Neural crest cell (in vitro differentiated cells): Measurements from ENCODE around the gene ZNF140. TPM values are rescaled to one million over a fixed set of nuclear protein-coding genes. Genes with fewer than 3 reads are reported as not detected.

Experiments
- DNase-seq: peaks from one replicate; pipeline ENCODE4 v3.0.0; 2021; ENCODE audit warnings: low read depth, mixed read lengths, low spot score
- H3K27ac Mint-ChIP-seq: one replicate; pipeline ENCODE4 v1.8.0; 2021; ENCODE audit warnings: mild to moderate bottlenecking, mixed read lengths; ENCODE audit not compliant: unreplicated experiment
- H3K27me3 Mint-ChIP-seq: 2 replicates; pipeline ENCODE4 v1.8.0; 2021; ENCODE audit warnings: low read depth, mild to moderate bottlenecking, mixed read lengths
- H3K36me3 Mint-ChIP-seq: 2 replicates; pipeline ENCODE4 v1.8.0; 2021; ENCODE audit warnings: low read depth, mild to moderate bottlenecking, mixed read lengths
- H3K4me1 Mint-ChIP-seq: 2 replicates; pipeline ENCODE4 v1.8.0; 2021; ENCODE audit warnings: mixed read lengths
- H3K4me3 Mint-ChIP-seq: one replicate; pipeline ENCODE4 v1.8.0; 2021; ENCODE audit warnings: mild to moderate bottlenecking, mixed read lengths
- H3K9me3 Mint-ChIP-seq: 2 replicates; pipeline ENCODE4 v1.8.0; 2021; ENCODE audit warnings: mixed read lengths
- CTCF ChIP-seq: fragments of 200-600 bp; sonication (generic); conservative IDR thresholded peaks from 2 replicates; pipeline ENCODE4 v1.5.0; 2021; ENCODE audit warnings: antibody characterized with exemption, mild to moderate bottlenecking
- total RNA-seq: library from RNA; stranded (reverse); gene quantifications from 2 replicates; pipeline ENCODE4 v1.2.1, GENCODE V29; 2021

The ZNF140 gene
- total RNA-seq, 1 donor from 2014 or later = 19.9 TPM

- Mint-ChIP-seq H3K4me3 (no peak overlapping the region), H3K36me3 (peaks cover 85% of the 10 kb centered on the region), H3K4me1 (no peaks in the 10 kb centered on the region), H3K27ac (no peak overlapping the region), H3K27me3 (no peaks in the 10 kb centered on the region), H3K9me3 (peaks cover 42% of the 10 kb centered on the region)
- DNase-seq = no peak
- no peak for TF ChIP-seq CTCF
Measured at GRCh38 chr12:133108150-133108549, 27.4 kb downstream of the ZNF140 start.

GRCh38 chr12:133120385-133121191 lies 39.9 kb downstream of the ZNF140 start:
- Mint-ChIP-seq H3K27ac (no peak overlapping the region), H3K9me3 (peaks cover 48% of the 10 kb centered on the region)
- no peak for DNase-seq

GRCh38 chr12:133124674-133125073 lies 44.0 kb downstream of the ZNF140 start:
- H3K9me3 Mint-ChIP-seq = peaks cover 37% of the 10 kb centered on the region
- peaks cover 2% of the 10 kb centered on the region for H3K27me3 Mint-ChIP-seq
- no peak for DNase-seq
- H3K27ac Mint-ChIP-seq = no peak overlapping the region
- H3K36me3 Mint-ChIP-seq = peaks cover 75% of the 10 kb centered on the region
- H3K4me1 Mint-ChIP-seq = peaks cover 3% of the 10 kb centered on the region
- no peak for TF ChIP-seq CTCF
- H3K4me3 Mint-ChIP-seq = peak overlapping the region; percentile 60

More at GRCh38 chr12:133120385-133121191, 39.9 kb downstream of the ZNF140 start:
- Mint-ChIP-seq H3K4me3 (no peak overlapping the region), H3K27me3 (no peaks in the 10 kb centered on the region), H3K4me1 (no peaks in the 10 kb centered on the region), H3K36me3 (peaks cover 83% of the 10 kb centered on the region)
- TF ChIP-seq CTCF = no peak

- H3K4me1 Mint-ChIP-seq = peaks cover 18% of the 10 kb centered on the region
- TF ChIP-seq CTCF = no peak
- no peak for DNase-seq
- H3K9me3 Mint-ChIP-seq = peaks cover 21% of the 10 kb centered on the region
- peak overlapping the region; percentile 95 for H3K27ac Mint-ChIP-seq
- H3K36me3 Mint-ChIP-seq = peaks cover 74% of the 10 kb centered on the region
- peaks cover 2% of the 10 kb centered on the region for H3K27me3 Mint-ChIP-seq
- peak overlapping the region; percentile 93 for H3K4me3 Mint-ChIP-seq
Measured at GRCh38 chr12:133129368-133130037, 48.8 kb downstream of the ZNF140 start.

- DNase-seq = peak; percentile 95
- H3K9me3 Mint-ChIP-seq = peaks cover 21% of the 10 kb centered on the region
- peak within 1 kb of the TSS; percentile 93 for H3K4me3 Mint-ChIP-seq
- peaks cover 18% of the 10 kb centered on the region for H3K4me1 Mint-ChIP-seq
- peak within 1 kb of the TSS; percentile 99 for H3K27ac Mint-ChIP-seq
- peaks cover 74% of the 10 kb centered on the region for H3K36me3 Mint-ChIP-seq
- H3K27me3 Mint-ChIP-seq = peaks cover 2% of the 10 kb centered on the region
- TF ChIP-seq CTCF = no peak
Measured at GRCh38 chr12:133130038-133130807, 49.5 kb downstream of the ZNF140 start, which contains the start of the genes ZNF10 and ZNF891. TSS of gene ZNF10 (plus strand) at chr12:133130627. CDS start at chr12:133144493, 13,866 bp downstream. TSS of gene ZNF891 (minus strand) at chr12:133130274. CDS start at chr12:133121918, 8,356 bp downstream.
